OCI-LY3 (cell line): ENCODE results near the gene TECTA.
A peak's percentile ranks its signal among the peaks of the same experiment; 100 is the strongest.

ENCODE experiments used
- H2AFZ ChIP-seq: fragments of 200-600, 300-600 bp; shearing (Covaris generic); 2 replicates; pipeline ENCODE4 v1.6.0; 2014; ENCODE audit warnings: antibody characterized with exemption, low read depth, low read length
- H3K27ac ChIP-seq: fragments of 200-600, 300-600 bp; sonication (generic); 2 replicates; pipeline ENCODE4 v1.5.1; 2014; ENCODE audit warnings: mild to moderate bottlenecking, low read length, moderate library complexity, mixed read lengths
- H3K27me3 ChIP-seq: fragments of 200-600, 300-600 bp; sonication (generic); 2 replicates; pipeline ENCODE4 v1.6.1; 2014; ENCODE audit warnings: low read depth, low read length, mixed read lengths
- H3K36me3 ChIP-seq: fragments of 200-600, 300-600 bp; sonication (generic); replicated peaks from 2 replicates; pipeline ENCODE3; 2014; ENCODE audit warnings: low read depth, low read length, mixed read lengths
- H3K4me1 ChIP-seq: fragments of 300-600, 200-600 bp; sonication (generic); 2 replicates; pipeline ENCODE4 v1.6.1; 2014; ENCODE audit warnings: low read length, mixed read lengths
- H3K4me2 ChIP-seq: fragments of 200-600, 300-600 bp; sonication (generic); 2 replicates; pipeline ENCODE4 v1.6.1; 2014; ENCODE audit warnings: low read length, mixed read lengths
- H3K4me3 ChIP-seq: fragments of 300-600, 200-600 bp; sonication (generic); 2 replicates; pipeline ENCODE4 v1.5.1; 2014; ENCODE audit warnings: antibody characterized with exemption, mild to moderate bottlenecking, low read length, moderate library complexity
- H3K79me2 ChIP-seq: fragments of 300-600, 200-600 bp; shearing (Covaris generic); 2 replicates; pipeline ENCODE4 v1.6.1; 2014; ENCODE audit warnings: mild to moderate bottlenecking, low read length, mixed read lengths
- H3K9ac ChIP-seq: fragments of 300-600, 200-600 bp; shearing (Covaris generic); 2 replicates; pipeline ENCODE4 v1.6.0; 2014; ENCODE audit warnings: mild to moderate bottlenecking, low read length, moderate library complexity
- H3K9me3 ChIP-seq: fragments of 200-600, 300-600 bp; shearing (Covaris generic); 2 replicates; pipeline ENCODE4 v1.6.1; 2014; ENCODE audit warnings: low read length, mixed read lengths; ENCODE audit not compliant: insufficient read depth
- H4K20me1 ChIP-seq: fragments of 200-600, 300-600 bp; sonication (generic); 2 replicates; pipeline ENCODE4 v1.6.1; 2016; ENCODE audit warnings: low read length, mixed read lengths; ENCODE audit not compliant: insufficient read depth
- CTCF ChIP-seq: fragments of 200-600, 300-600 bp; sonication (generic); IDR thresholded peaks from 2 replicates; pipeline ENCODE4 v1.5.1; 2014; ENCODE audit warnings: antibody characterized with exemption, low read length, low read depth
- EZH2phosphoT487 ChIP-seq: fragments of 200-600 bp; shearing (Covaris generic); IDR thresholded peaks from 2 replicates; pipeline ENCODE4 v1.6.1; 2018; ENCODE audit warnings: antibody characterized with exemption, mixed run types, low read depth

The TECTA gene

GRCh38 chr11:121055076-121055475 lies 46.0 kb upstream of the TECTA start:
- Histone ChIP-seq H3K79me2 (no peaks in the 10 kb centered on the region), H3K4me3 (no peak overlapping the region), H3K27ac (no peak overlapping the region), H3K27me3 (no peaks in the 10 kb centered on the region), H3K4me1 (peaks cover 16% of the 10 kb centered on the region), H3K9ac (no peak overlapping the region), H3K36me3 (peaks cover 21% of the 10 kb centered on the region), H3K4me2 (no peak overlapping the region), H4K20me1 (no peaks in the 10 kb centered on the region), H3K9me3 (no peaks in the 10 kb centered on the region), H2AFZ (no peak overlapping the region)
- no peak for TF ChIP-seq EZH2phosphoT487
- no peak for TF ChIP-seq CTCF

- H3K79me2 ChIP-seq, result no peaks in the 10 kb centered on the region
- H4K20me1 ChIP-seq, result no peaks in the 10 kb centered on the region
- H2AFZ ChIP-seq, result no peak overlapping the region
- H3K4me1 ChIP-seq, result peaks cover 18% of the 10 kb centered on the region
- TF ChIP-seq CTCF (no peak), EZH2phosphoT487 (no peak)
- no peaks in the 10 kb centered on the region for H3K9me3 ChIP-seq
- no peak overlapping the region for H3K4me2 ChIP-seq
- H3K36me3 ChIP-seq, result peaks cover 35% of the 10 kb centered on the region
- no peak overlapping the region for H3K4me3 ChIP-seq
- no peaks in the 10 kb centered on the region for H3K27me3 ChIP-seq
- no peak overlapping the region for H3K27ac ChIP-seq
- H3K9ac ChIP-seq, result no peak overlapping the region
Observed at GRCh38 chr11:121057922-121058321, 43.1 kb upstream of the TECTA start.

GRCh38 chr11:121058941-121059340 lies 42.1 kb upstream of the TECTA start:
- no peak overlapping the region for H3K27ac ChIP-seq
- no peaks in the 10 kb centered on the region for H3K9me3 ChIP-seq
- no peak overlapping the region for H3K9ac ChIP-seq
- H4K20me1 ChIP-seq, result no peaks in the 10 kb centered on the region
- no peaks in the 10 kb centered on the region for H3K27me3 ChIP-seq
- TF ChIP-seq EZH2phosphoT487 (no peak), CTCF (no peak)
- H3K4me2 ChIP-seq, result peak overlapping the region; percentile 6; the same call in 1 of the 2 replicates
- H3K36me3 ChIP-seq, result peaks cover 28% of the 10 kb centered on the region
- H3K79me2 ChIP-seq, result no peaks in the 10 kb centered on the region
- H2AFZ ChIP-seq, result no peak overlapping the region
- peaks cover 18% of the 10 kb centered on the region for H3K4me1 ChIP-seq
- H3K4me3 ChIP-seq, result no peak overlapping the region

GRCh38 chr11:121059605-121060004 lies 41.4 kb upstream of the TECTA start:
- peak overlapping the region; percentile 35 for H3K4me2 ChIP-seq
- H3K27me3 ChIP-seq, result no peaks in the 10 kb centered on the region
- no peaks in the 10 kb centered on the region for H3K79me2 ChIP-seq
- no peaks in the 10 kb centered on the region for H4K20me1 ChIP-seq
- H3K9ac ChIP-seq, result no peak overlapping the region
- TF ChIP-seq EZH2phosphoT487 (no peak), CTCF (no peak)
- no peak overlapping the region for H3K4me3 ChIP-seq
- no peaks in the 10 kb centered on the region for H3K9me3 ChIP-seq
- H3K4me1 ChIP-seq, result peaks cover 18% of the 10 kb centered on the region
- H2AFZ ChIP-seq, result no peak overlapping the region
- H3K36me3 ChIP-seq, result peaks cover 23% of the 10 kb centered on the region
- H3K27ac ChIP-seq, result no peak overlapping the region
